Measurements from ENCODE around the gene OR6K2.
"Not testable (repeated sequence)": the region's sequence is repeated elsewhere in the genome, so short reads cannot be mapped to it uniquely, and the experiment has no call there.

OR6K2 gene

GRCh38 chr1:158700552-158700951, at the start of gene OR6K2:
Gene OR6K2 (minus strand): TSS chr1:158700652. CDS start chr1:158700652, 0 bp downstream.
- no peak for DNase-seq (ENCODE audit: low read depth, low spot score)

- DNase-seq (ENCODE audit: low read depth, low spot score): no peak
These were observed 35.4 kb upstream of the OR6K2 start for GRCh38 chr1:158735848-158736247.

GRCh38 chr1:158732524-158732923, 32.1 kb upstream of the OR6K2 start:
- DNase-seq (ENCODE audit: low read depth, low spot score): no peak

GRCh38 chr1:158731707-158732106, 31.3 kb upstream of the OR6K2 start:
- no peak for DNase-seq (ENCODE audit: low read depth, low spot score)

- DNase-seq (ENCODE audit: low read depth, low spot score): no peak
These were observed 30.0 kb upstream of the OR6K2 start for GRCh38 chr1:158730453-158730852.

GRCh38 chr1:158728510-158729225, 28.2 kb upstream of the OR6K2 start:
- no peak for DNase-seq (ENCODE audit: low read depth, low spot score)

- DNase-seq (ENCODE audit: low read depth, low spot score): no peak
These were observed 24.0 kb upstream of the OR6K2 start for GRCh38 chr1:158724442-158724841.

- no peak for DNase-seq (ENCODE audit: low read depth, low spot score)
These were observed 20.2 kb upstream of the OR6K2 start, which contains the start of gene OR6K3 for GRCh38 chr1:158720620-158721019. Gene OR6K3 (minus strand): TSS chr1:158720720. CDS start chr1:158718115, 2,605 bp downstream.

- DNase-seq (ENCODE audit: low read depth, low spot score): no peak
These were observed 19.2 kb upstream of the OR6K2 start for GRCh38 chr1:158719664-158720063.

GRCh38 chr1:158717344-158717743, 16.9 kb upstream of the OR6K2 start:
- no peak for DNase-seq (ENCODE audit: low read depth, low spot score)

- no peak for DNase-seq (ENCODE audit: low read depth, low spot score)
These were observed 15.9 kb upstream of the OR6K2 start for GRCh38 chr1:158716335-158716734.

- DNase-seq (ENCODE audit: low read depth, low spot score): no peak
These were observed 14.3 kb upstream of the OR6K2 start for GRCh38 chr1:158714754-158715153.

GRCh38 chr1:158711098-158711497, 10.6 kb upstream of the OR6K2 start:
- no peak for DNase-seq (ENCODE audit: low read depth, low spot score)

- no peak for DNase-seq (ENCODE audit: low read depth, low spot score)
These were observed 5.6 kb upstream of the OR6K2 start for GRCh38 chr1:158706096-158706495.

- no peak for DNase-seq (ENCODE audit: low read depth, low spot score)
These were observed 5.9 kb downstream of the OR6K2 start for GRCh38 chr1:158694596-158694995.

GRCh38 chr1:158692356-158692755, 8.1 kb downstream of the OR6K2 start:
- no peak for DNase-seq (ENCODE audit: low read depth, low spot score)

GRCh38 chr1:158691907-158692306, 8.5 kb downstream of the OR6K2 start:
- no peak for DNase-seq (ENCODE audit: low read depth, low spot score)

- DNase-seq (ENCODE audit: low read depth, low spot score): not testable (repeated sequence)
These were observed 9.3 kb downstream of the OR6K2 start for GRCh38 chr1:158691149-158691548.

- no peak for DNase-seq (ENCODE audit: low read depth, low spot score)
These were observed 10.6 kb downstream of the OR6K2 start for GRCh38 chr1:158689875-158690274.

- DNase-seq (ENCODE audit: low read depth, low spot score): no peak
These were observed 11.3 kb downstream of the OR6K2 start for GRCh38 chr1:158689110-158689509.

GRCh38 chr1:158688343-158688742, 12.1 kb downstream of the OR6K2 start:
- DNase-seq (ENCODE audit: low read depth, low spot score): not testable (repeated sequence)

GRCh38 chr1:158687037-158687436, 13.4 kb downstream of the OR6K2 start:
- no peak for DNase-seq (ENCODE audit: low read depth, low spot score)

GRCh38 chr1:158686111-158687009, 14.1 kb downstream of the OR6K2 start, which contains the start of gene SPTA1:
Gene SPTA1 (minus strand): TSS chr1:158686715. CDS start chr1:158686517, 198 bp downstream.
- no peak for DNase-seq (ENCODE audit: low read depth, low spot score)

All from activated CD4-positive, CD25-positive, alpha-beta regulatory T cell treated with anti-CD3 and anti-CD28 coated beads, Interleukin-2, amount 50 U/mL, for 16 hours (primary cell).